ENCODE measurements around the gene MDC1.
"Not testable (repeated sequence)": the region's sequence is repeated elsewhere in the genome, so short reads cannot be mapped to it uniquely, and the experiment has no call there.

The MDC1 gene

DNA sequence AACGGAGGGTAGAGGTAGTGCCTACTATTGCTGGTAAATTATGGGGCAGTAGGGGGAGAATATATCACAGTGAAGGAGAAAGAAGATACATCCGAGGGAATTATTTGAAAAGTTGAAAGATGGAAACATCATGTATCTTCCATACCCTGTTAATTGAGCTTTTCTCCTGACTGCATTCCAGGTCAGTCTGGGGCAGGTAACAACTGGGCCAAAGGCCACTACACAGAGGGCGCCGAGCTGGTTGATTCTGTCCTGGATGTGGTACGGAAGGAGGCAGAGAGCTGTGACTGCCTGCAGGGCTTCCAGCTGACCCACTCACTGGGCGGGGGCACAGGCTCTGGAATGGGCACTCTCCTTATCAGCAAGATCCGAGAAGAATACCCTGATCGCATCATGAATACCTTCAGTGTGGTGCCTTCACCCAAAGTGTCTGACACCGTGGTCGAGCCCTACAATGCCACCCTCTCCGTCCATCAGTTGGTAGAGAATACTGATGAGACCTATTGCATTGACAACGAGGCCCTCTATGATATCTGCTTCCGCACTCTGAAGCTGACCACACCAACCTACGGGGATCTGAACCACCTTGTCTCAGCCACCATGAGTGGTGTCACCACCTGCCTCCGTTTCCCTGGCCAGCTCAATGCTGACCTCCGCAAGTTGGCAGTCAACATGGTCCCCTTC is 6.2 kb upstream of the MDC1 start:
- H3K79me2 ChIP-seq (ENCODE audit: low read length), result peaks cover 55% of the 10 kb centered on the region
- peaks cover 28% of the 10 kb centered on the region for H3K4me1 ChIP-seq (ENCODE audit: low read length)
- not testable (repeated sequence) for H3K9me3 ChIP-seq (replicated peaks; ENCODE audit: insufficient read depth, low read length); H2AFZ ChIP-seq (ENCODE audit: low read length); H3K27ac ChIP-seq (ENCODE audit: low read length); H3K9me2 ChIP-seq (replicated peaks; ENCODE audit: insufficient read depth, low read length); H3K9ac ChIP-seq (ENCODE audit: low read length); H3K27me3 ChIP-seq (replicated peaks; ENCODE audit: insufficient read depth, low read length); H3K36me3 ChIP-seq (replicated peaks; ENCODE audit: insufficient read depth, low read length); DNase-seq
- H4K20me1 ChIP-seq (ENCODE audit: insufficient read depth, low read length), result peaks cover 28% of the 10 kb centered on the region
- 0 out of 2 replicates have a peak overlapping the region, but pooled peaks have one; percentile 95 for H3K4me3 ChIP-seq (ENCODE audit: low read length)
- H3F3A ChIP-seq (ENCODE audit: insufficient read depth, low read length), result peaks cover 87% of the 10 kb centered on the region
- H3K4me2 ChIP-seq (ENCODE audit: low read depth, low read length), result peak overlapping the region; percentile 80

DNA sequence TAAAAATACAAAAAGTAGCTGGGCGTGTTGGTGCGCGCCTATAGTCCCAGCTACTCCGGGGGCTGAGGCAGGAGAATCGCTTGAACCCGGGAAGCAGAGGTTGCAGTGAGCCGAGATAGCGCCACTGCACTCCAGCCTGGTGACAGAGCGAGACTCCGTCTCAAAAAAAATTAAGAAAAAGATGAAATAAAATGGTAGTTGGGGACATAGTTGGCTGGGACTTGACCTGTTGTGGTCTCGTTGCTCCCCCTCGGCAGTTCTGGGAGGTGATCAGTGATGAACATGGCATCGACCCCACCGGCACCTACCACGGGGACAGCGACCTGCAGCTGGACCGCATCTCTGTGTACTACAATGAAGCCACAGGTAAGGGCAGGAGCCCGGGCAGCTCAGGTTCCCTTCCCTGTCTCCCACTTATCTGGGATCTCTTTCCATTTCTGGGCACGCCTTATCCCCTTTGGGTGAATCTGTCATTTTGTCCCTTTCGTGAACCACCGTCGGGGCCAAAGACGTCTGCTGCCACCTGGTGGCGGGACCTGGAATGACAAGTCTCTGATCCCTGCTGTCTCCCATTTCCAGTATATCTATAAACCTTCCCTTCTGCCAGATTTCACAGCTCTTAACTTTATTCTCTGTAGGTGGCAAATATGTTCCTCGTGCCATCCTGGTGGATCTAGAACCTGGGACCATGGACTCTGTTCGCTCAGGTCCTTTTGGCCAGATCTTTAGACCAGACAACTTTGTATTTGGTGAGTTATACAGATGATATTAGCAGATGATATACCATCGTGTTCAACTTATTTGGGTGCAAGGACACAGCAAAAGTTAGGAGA is 5.4 kb upstream of the MDC1 start:
- TF ChIP-seq, protein P1, sequence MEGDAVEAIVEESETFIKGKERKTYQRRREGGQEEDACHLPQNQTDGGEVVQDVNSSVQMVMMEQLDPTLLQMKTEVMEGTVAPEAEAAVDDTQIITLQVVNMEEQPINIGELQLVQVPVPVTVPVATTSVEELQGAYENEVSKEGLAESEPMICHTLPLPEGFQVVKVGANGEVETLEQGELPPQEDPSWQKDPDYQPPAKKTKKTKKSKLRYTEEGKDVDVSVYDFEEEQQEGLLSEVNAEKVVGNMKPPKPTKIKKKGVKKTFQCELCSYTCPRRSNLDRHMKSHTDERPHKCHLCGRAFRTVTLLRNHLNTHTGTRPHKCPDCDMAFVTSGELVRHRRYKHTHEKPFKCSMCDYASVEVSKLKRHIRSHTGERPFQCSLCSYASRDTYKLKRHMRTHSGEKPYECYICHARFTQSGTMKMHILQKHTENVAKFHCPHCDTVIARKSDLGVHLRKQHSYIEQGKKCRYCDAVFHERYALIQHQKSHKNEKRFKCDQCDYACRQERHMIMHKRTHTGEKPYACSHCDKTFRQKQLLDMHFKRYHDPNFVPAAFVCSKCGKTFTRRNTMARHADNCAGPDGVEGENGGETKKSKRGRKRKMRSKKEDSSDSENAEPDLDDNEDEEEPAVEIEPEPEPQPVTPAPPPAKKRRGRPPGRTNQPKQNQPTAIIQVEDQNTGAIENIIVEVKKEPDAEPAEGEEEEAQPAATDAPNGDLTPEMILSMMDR (IDR thresholded peaks at IDR 0.05; ENCODE audit: low read length), result peak; percentile 92
- no peak for TF ChIP-seq EZH2phosphoT487 (IDR thresholded peaks at IDR 0.05; ENCODE audit: low read length)
- H3K4me1 ChIP-seq (ENCODE audit: low read length), result peaks cover 28% of the 10 kb centered on the region
- H4K20me1 ChIP-seq (ENCODE audit: insufficient read depth, low read length), result peaks cover 28% of the 10 kb centered on the region

DNA sequence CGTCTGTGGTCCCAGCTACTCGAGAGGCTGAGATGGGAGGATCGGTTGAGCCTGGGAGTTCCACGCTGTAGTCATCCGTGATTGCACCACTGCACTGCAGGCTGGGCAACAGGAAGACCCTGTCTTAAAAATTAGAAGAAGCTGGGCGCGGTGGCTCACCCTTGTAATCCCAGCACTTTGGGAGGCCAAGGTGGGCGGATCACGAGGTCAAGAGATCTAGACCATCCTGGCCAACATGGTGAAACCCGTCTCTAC is 4.9 kb upstream of the MDC1 start:
- peaks cover 55% of the 10 kb centered on the region for H3K79me2 ChIP-seq (ENCODE audit: low read length)
- peaks cover 80% of the 10 kb centered on the region for H3F3A ChIP-seq (ENCODE audit: insufficient read depth, low read length)

More for the DNA sequence above, 5.4 kb upstream of the MDC1 start:
- H3F3A ChIP-seq (ENCODE audit: insufficient read depth, low read length), result peaks cover 85% of the 10 kb centered on the region
- no peaks in the 10 kb centered on the region for H3K27me3 ChIP-seq (replicated peaks; ENCODE audit: insufficient read depth, low read length)
- peak overlapping the region; percentile 95 for H3K4me3 ChIP-seq (ENCODE audit: low read length)
- H3K9me2 ChIP-seq (replicated peaks; ENCODE audit: insufficient read depth, low read length), result no peaks in the 10 kb centered on the region
- H3K4me2 ChIP-seq (ENCODE audit: low read depth, low read length), result peak overlapping the region; percentile 80
- peak overlapping the region; percentile 86; the same call in 1 of the 2 replicates for H3K9ac ChIP-seq (ENCODE audit: low read length)
- DNase-seq, result peak; percentile 77
- peak overlapping the region; percentile 67; the same call in 1 of the 2 replicates for H3K27ac ChIP-seq (ENCODE audit: low read length)
- H3K36me3 ChIP-seq (replicated peaks; ENCODE audit: insufficient read depth, low read length), result no peaks in the 10 kb centered on the region
- no peaks in the 10 kb centered on the region for H3K9me3 ChIP-seq (replicated peaks; ENCODE audit: insufficient read depth, low read length)
- H2AFZ ChIP-seq (ENCODE audit: low read length), result no peak overlapping the region
- H3K79me2 ChIP-seq (ENCODE audit: low read length), result peaks cover 55% of the 10 kb centered on the region

DNA sequence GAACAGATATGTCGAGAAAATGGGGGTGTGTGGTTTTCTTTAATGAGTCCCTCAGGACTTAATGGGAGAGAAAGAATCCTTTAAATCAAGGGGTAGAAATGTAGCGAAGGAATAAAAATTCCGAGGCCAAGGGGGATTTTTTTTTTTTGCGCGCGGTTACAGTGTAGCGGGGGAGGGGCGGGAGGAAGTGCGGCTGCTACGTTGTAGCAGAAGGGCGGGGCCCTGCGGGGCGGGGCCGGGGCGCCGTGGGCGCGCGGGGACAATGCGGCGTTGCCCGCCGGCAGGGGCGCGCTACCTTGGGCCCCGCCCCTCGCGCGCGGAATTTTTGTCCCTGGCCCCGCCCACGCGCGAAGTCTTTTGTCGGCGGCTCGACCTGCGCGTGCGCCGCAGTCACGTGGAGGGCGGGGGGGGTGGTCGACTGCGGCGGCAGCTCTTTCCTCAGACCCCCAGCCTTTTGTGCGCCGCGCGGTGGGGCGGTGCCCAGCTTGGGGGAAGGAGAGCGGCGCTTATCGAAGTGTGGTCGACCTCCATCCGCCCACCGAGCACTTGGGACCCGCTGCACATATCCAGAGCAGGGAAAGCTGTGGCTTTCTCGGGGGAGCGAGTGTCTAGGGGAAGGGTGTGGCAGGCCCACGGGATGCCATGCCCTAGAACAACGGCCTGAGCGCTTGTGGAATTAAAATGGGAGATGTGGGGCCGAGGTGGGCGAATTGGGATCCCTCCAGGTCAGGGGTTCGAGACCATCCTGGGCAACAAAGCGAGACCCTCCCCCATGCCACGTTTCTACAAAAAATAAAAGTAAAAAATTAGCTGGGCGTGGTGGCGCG is 4.3 kb upstream of the MDC1 start:
- Histone ChIP-seq H4K20me1 (ENCODE audit: insufficient read depth, low read length) (peaks cover 28% of the 10 kb centered on the region), H3K4me2 (ENCODE audit: low read depth, low read length) (peak overlapping the region; percentile 80), H2AFZ (ENCODE audit: low read length) (no peak overlapping the region), H3K4me1 (ENCODE audit: low read length) (peaks cover 28% of the 10 kb centered on the region), H3K9me2 (replicated peaks; ENCODE audit: insufficient read depth, low read length) (no peaks in the 10 kb centered on the region), H3K36me3 (replicated peaks; ENCODE audit: insufficient read depth, low read length) (no peaks in the 10 kb centered on the region), H3K4me3 (ENCODE audit: low read length) (peak overlapping the region; percentile 95), H3F3A (ENCODE audit: insufficient read depth, low read length) (peaks cover 74% of the 10 kb centered on the region), H3K79me2 (ENCODE audit: low read length) (peaks cover 58% of the 10 kb centered on the region), H3K9me3 (replicated peaks; ENCODE audit: insufficient read depth, low read length) (no peaks in the 10 kb centered on the region), H3K27ac (ENCODE audit: low read length) (peak overlapping the region; percentile 92), H3K27me3 (replicated peaks; ENCODE audit: insufficient read depth, low read length) (no peaks in the 10 kb centered on the region), H3K9ac (ENCODE audit: low read length) (peak overlapping the region; percentile 96)
- peak; percentile 89 for DNase-seq
- TF ChIP-seq, protein P1 (IDR thresholded peaks at IDR 0.05; ENCODE audit: low read length), result peak; percentile 15
- no peak for TF ChIP-seq EZH2phosphoT487 (IDR thresholded peaks at IDR 0.05; ENCODE audit: low read length)

More for the DNA sequence above, 4.9 kb upstream of the MDC1 start:
- Histone ChIP-seq H3K4me2 (ENCODE audit: low read depth, low read length) (peak overlapping the region; percentile 80), H3K27ac (ENCODE audit: low read length) (peak overlapping the region; percentile 67; the same call in 1 of the 2 replicates), H3K4me3 (ENCODE audit: low read length) (peak overlapping the region; percentile 95), H4K20me1 (ENCODE audit: insufficient read depth, low read length) (peaks cover 28% of the 10 kb centered on the region), H3K4me1 (ENCODE audit: low read length) (peaks cover 28% of the 10 kb centered on the region), H3K9ac (ENCODE audit: low read length) (peak overlapping the region; percentile 86)
- not testable (repeated sequence) for H3K9me3 ChIP-seq (replicated peaks; ENCODE audit: insufficient read depth, low read length); DNase-seq; H2AFZ ChIP-seq (ENCODE audit: low read length); H3K9me2 ChIP-seq (replicated peaks; ENCODE audit: insufficient read depth, low read length); H3K36me3 ChIP-seq (replicated peaks; ENCODE audit: insufficient read depth, low read length); H3K27me3 ChIP-seq (replicated peaks; ENCODE audit: insufficient read depth, low read length)

All from MM.1S (cell line).